ENCODE data around the gene NCAM1.

- TF ChIP-seq CTCF (IDR thresholded peaks at IDR 0.05) (no peak), POLR2AphosphoS5 (IDR thresholded peaks at IDR 0.05) (no peak), POLR2A (IDR thresholded peaks at IDR 0.05) (no peak)
These were observed 176.7 kb downstream of the NCAM1 start for GRCh38 chr11:113137713-113138529.
